Measurements from ENCODE around the gene RSAD1. TPM values are rescaled to one million over a fixed set of nuclear protein-coding genes. Genes with fewer than 3 reads are reported as not detected.
A peak's percentile ranks its signal among the peaks of the same experiment; 100 is the strongest.

The RSAD1 gene
- total RNA-seq, 1 donor from 2014 or later = 33.3 TPM

DNA sequence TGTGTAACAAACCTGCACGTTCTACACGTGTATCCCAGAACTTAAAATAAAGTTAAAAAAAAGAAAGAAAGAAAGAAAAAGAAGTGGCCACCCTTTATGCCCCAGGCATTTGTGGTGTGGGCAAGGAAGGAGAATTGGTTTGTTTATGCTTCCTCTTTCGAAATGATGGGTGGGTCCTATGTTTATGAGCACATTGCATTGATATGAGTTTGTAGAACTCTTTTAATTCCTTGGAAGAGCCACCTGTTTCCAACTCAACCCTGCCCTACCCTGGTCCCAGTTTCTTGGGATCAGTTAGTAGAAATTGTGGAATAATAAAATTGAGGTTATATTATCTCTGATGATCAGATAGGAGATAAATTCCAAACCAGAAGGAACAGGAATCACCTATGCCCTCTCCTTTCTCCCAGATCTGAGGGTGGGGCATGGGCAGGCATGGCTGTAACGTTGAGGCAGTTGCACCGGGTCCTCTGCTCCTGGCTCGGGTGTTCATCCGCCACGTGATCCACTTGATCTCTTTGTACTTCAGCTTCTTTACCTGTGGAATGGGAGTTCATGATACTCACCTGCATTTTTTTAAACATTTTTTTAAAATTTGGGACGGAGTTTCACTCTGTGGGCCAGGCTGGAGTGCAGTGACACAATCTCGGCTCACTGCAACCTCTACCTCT is 25.9 kb upstream of the RSAD1 start:
- intact Hi-C loops (cut with DNase I) = no loop called here
- ATAC-seq (no peak), DNase-seq (ENCODE audit: low spot score) (no peak)

DNA sequence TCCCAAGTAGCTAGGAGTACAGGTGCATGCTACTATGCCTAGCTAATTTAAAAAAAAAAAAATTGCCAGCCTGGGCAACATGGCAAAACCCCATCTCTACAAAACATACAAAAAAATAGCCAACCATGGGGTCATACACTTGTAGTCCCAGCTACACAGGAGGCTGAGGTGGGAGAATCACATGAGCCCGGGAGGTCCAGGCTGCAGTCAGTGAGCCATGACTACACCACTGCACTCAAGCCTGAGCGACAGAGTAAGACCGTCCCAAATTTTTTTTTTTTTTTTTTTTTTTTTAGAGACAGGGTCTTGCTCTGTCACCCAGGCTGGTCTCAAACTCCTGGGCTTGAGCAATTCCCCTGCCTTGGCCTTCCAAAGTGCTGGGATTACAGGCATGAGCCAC is 24.8 kb upstream of the RSAD1 start:
- ATAC-seq = no peak
- DNase-seq (ENCODE audit: low spot score) = no peak
- intact Hi-C loops (cut with DNase I) = no loop called here

DNA sequence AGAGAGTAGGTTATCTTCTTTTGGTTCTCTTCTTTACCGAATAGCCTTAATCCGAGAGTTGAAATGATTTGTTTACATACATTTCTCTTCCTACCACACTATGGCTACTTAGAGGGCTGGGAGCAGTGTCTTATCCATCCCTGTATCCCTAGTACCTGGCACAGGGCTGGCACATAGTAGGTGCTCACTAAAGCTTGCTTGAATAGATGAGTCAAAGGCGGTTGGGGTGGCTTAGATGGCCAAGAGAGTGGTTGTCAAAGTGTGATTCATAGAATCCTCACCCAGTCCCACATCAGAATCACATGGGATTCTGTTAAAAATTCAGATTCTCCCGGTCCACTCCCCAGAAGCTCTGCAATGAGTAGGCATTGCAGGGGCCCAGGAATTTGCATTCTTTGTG is 21.0 kb upstream of the RSAD1 start:
- ATAC-seq = no peak
- DNase-seq (ENCODE audit: low spot score) = no peak
- intact Hi-C loops (cut with DNase I) = no loop called here

DNA sequence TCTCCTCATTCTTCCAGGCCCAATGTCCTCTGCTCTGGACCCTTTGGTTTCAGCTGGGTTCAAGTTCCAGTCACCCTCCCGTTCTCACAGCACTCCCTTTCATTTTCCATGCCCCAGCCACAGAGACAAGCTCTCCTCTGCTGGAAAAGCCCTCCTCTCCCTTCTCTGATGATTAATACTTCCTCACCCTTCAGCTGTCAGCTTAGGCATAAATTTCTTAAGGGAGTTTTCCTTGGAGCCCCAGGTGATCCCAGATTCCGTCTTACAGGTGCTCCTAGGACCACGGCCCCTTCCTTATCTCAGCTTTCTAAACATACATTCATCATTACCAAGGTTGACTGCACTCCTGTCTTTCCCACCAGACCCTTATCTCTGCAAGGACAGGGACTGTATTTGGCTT is 20.4 kb upstream of the RSAD1 start:
- intact Hi-C loops (cut with DNase I) = no loop called here
- DNase-seq (ENCODE audit: low spot score) = no peak
- no peak for ATAC-seq

DNA sequence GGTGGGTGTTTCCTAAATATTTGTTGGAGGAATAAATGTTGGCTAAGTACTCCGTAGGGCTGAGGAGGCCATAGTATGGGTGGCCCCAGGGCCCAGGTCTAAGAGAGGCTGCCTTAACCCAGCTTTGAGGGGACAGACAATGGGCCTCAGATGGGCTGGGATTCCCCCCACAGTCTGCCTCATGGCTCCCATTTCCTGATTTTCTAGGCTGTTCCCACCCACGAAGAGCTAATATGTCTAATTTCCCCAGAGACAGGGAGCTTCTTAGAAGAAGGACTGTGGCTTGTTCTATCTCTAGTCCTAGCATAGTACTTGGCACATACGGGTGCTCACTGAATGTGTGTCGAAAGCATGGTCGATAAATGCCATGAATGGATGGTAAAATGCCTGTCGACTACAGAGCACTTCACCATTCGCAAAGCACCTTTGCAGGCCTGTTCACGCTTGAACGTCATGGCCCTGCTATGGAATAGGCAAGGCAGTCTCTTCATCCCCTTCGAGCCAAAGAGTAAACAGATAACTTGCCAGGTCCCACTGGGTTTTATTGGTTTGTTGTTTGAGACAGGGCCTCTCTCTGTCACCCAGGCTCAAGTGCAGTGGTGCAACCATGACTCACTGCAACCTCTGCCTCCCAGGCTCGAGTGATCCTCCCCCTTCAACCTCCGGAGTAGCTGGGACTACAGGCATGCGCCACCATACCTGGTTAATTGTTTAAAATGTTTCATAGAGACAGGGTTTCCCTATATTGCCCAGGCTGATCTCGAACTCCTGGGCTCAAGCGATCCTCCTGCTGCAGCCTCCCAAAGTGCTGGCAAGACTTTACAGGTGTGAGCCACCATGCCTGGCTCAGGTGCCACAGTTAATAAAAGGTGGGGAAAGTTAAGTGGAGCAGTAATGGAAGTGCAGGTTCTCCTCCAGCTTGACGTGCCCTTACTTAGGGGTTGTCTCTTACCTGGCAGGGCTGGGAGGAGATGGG is 19.7 kb upstream of the RSAD1 start:
- DNase-seq (ENCODE audit: low spot score) (no peak), ATAC-seq (no peak)
- intact Hi-C loops (cut with DNase I) = no loop called here

DNA sequence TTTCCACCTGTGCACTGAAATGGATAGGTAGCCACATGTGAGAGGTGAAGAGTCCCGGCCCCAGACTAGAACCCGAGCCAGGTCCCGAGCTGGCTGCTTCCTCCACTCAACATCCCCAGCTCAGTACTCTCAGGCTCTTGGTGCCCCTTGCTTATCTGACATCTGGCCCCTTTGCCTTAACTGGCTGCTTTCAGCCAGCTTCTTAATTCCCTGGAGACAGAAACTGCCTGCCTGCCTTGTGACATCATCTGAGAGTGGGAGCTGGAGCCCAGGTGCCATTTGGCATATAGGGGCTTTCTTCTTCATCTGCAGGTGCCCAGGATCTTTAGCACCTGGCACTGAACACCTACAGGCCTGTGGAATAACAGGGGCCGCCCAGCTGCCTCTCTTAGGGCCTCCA is 18.9 kb upstream of the RSAD1 start:
- intact Hi-C loops (cut with DNase I) = no loop called here
- no peak for DNase-seq (ENCODE audit: low spot score)
- no peak for ATAC-seq

DNA sequence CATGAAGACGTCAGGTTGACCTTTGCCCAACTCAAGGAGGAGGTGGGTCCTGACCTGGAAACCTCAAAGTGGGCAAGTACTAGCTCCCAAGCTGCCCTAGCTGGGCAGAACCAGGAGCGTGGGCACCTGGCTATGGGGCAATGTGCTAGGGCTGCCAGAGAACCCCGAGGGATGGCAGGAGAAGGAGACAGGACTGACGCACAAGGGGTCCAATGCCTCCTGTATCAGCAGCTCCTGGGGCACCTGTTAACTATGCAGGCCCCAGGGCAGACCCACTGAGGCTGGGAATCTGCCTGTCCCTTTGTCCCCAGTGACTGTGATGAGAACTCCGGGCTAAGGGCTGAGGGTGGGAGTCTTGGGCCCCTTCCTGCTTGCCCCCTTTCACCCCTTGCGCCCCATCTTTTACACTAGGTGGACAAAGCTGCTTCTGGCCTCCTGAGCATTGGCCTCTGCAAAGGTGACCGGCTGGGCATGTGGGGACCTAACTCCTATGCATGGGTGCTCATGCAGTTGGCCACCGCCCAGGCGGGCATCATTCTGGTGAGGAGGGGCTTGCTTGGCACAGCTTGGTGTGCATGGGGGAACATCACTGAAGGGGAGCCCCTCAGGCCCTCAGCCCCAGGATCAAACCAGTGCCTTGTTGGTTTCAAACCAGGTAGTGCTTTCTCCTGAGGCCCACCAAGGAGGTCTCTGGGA is 17.7 kb upstream of the RSAD1 start:
- DNase-seq (ENCODE audit: low spot score) = no peak
- intact Hi-C loops (cut with DNase I) = no loop called here
- no peak for ATAC-seq

DNA sequence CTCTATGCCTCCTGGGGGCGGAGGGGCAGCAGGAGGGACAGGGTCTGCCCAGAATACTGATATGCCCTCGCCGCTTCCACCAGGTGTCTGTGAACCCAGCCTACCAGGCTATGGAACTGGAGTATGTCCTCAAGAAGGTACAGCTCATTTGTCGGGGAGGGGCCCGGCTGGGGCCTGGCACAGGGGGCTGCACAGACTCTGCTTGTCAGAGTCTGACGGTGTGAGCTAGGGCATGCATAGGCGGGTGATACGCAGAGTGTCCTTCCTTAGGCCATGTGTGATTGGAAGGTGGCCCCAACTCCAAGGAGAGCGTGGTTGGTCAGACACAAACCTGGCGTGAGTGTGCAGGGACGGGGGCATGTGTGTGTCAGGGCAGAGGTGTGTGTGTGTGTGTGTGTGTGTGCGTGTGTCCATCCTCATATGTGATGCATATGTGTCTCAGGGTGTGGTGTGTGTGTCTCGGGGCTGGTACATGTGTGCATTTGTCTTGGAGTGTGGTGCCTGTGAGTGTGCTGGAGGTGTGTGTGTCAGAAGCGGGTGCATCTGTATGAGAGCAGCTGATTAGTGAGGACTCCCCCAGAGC is 17.0 kb upstream of the RSAD1 start:
- intact Hi-C loops (cut with DNase I) = no loop called here
- ATAC-seq = no peak
- no peak for DNase-seq (ENCODE audit: low spot score)

DNA sequence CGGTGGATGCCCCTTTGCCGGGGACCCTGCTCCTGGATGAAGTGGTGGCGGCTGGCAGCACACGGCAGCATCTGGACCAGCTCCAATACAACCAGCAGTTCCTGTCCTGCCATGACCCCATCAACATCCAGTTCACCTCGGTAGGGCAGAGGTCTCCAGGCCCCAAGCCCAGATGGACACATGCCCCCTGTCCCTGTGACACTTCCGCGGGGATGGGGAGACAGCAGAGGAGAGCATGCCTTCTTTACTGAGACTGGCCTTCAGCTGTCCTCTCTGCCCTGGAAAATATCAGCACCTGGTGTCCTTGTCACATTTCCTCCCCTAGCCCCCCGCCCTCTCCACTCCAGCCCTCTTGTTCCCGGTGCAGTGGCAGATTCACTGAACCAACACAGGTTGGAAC is 16.2 kb upstream of the RSAD1 start:
- intact Hi-C loops (cut with DNase I) = no loop called here
- DNase-seq (ENCODE audit: low spot score) (no peak), ATAC-seq (no peak)

DNA sequence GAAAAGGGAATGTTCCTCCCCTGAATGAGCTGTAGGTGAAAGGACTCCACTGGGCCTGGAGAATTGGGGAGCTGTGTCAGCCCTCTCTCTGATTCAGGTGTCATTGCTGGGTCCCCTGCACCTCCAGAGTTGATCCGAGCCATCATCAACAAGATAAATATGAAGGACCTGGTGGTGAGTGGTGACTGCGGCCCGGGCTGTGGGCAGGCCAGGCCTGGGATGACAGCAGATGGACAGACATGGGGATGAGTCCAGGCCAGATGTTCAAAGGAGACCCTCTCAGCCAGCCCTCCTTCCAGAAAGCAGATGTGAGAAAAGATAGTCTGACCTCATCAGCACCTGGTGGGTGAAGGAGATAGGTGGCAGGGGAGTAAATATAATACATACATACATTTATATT is 14.5 kb upstream of the RSAD1 start:
- DNase-seq (ENCODE audit: low spot score) (no peak), ATAC-seq (no peak)
- intact Hi-C loops (cut with DNase I) = no loop called here

DNA sequence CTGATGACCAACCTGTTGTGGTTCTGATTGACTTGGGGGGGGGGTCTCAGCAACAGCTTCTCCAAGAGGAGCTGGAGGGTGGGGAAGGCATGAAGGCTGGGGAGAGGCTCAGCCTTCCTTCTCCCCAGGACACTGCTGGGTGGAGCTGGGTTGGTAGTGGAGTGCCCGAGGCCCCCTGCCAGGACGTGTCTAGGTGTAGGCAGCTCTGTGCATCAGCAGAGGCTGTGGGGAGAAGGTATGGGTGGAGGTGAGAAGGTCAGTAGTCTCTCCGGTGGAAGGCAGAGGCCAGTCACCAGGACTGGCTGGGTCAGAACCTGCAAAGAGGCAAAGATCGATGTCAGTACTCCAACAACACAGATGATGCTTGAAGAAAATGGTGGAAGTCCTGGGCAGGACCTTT is 13.9 kb upstream of the RSAD1 start:
- DNase-seq (ENCODE audit: low spot score) (no peak), ATAC-seq (no peak)
- intact Hi-C loops (cut with DNase I) = no loop called here

DNA sequence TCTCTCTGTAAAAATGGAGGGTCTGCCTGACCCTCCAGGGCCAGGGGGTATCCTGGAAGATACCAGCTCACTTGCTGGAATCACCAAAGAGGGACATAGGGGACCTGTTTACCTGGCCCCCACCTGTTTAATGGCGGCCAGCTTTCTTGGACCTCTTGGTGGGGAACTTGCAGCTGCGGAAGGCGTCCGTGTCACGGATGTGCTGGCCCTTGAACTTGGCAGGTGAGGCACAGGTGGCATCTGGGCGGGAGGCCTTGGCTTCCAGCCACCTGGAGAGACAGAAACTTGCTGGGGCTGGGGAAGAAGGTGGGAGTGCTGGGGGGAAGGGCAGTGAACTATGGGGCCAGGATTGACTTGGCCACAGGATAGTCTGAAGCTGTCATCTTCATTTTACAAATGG is 13.5 kb upstream of the RSAD1 start:
- intact Hi-C loops (cut with DNase I) = no loop called here
- no peak for DNase-seq (ENCODE audit: low spot score)
- ATAC-seq = no peak

DNA sequence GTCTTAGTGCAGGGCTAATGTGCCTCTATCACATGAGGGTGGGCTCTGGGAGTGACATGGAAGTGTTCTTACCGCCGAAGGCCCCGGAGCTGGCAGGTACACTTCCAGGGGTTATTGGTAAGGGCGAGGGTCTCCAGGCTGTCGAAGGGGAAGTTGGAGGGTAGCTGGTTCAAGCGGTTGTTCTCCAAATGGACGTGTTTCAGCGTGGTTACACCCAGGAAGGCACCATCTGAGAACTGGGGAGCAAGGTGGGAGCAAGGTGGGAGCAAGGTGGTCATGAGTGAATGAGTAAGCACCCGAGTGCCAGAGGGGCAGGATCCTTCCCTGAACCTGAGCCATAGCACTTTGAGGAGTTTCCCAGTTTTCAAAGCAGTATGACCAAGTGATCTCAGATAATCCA is 13.0 kb upstream of the RSAD1 start:
- DNase-seq (ENCODE audit: low spot score) (no peak), ATAC-seq (no peak)
- intact Hi-C loops (cut with DNase I) = no loop called here

DNA sequence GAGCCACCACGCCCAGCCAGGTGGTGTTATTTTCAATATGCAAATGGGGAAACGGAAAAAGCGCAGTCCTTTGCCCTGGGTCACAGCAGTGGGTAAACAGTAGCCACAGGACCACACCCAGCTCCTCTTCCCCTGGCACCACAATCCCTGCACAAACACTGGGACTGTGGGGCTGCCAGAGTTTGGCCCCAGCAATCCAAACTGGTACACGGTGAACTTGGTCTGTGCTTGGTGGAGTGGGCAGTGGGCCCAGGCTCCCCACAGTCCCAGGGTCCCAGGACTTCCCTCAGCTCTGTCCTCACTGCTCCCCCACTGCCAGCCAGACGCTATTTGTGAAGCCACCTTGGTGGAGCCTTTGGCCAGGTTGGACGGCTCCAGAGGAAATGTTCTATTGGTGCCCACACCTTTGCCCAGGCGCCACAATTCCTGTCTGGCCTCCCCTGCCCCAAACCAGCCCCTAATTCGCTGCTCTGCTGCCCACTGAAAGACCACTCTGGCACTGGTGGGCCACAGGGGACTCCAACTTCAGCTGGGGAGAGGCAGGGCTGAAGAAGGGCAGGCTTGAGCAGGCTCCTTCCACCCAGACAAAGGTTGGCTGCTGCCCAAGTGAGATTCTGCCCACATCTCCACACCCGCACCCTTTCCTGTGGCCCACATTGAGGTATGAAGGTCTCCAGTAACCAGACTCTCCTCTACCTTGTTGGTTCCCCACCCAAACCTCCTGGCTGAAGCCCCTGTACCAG is 12.1 kb upstream of the RSAD1 start:
- DNase-seq (ENCODE audit: low spot score) = no peak
- intact Hi-C loops (cut with DNase I) = no loop called here
- no peak for ATAC-seq

DNA sequence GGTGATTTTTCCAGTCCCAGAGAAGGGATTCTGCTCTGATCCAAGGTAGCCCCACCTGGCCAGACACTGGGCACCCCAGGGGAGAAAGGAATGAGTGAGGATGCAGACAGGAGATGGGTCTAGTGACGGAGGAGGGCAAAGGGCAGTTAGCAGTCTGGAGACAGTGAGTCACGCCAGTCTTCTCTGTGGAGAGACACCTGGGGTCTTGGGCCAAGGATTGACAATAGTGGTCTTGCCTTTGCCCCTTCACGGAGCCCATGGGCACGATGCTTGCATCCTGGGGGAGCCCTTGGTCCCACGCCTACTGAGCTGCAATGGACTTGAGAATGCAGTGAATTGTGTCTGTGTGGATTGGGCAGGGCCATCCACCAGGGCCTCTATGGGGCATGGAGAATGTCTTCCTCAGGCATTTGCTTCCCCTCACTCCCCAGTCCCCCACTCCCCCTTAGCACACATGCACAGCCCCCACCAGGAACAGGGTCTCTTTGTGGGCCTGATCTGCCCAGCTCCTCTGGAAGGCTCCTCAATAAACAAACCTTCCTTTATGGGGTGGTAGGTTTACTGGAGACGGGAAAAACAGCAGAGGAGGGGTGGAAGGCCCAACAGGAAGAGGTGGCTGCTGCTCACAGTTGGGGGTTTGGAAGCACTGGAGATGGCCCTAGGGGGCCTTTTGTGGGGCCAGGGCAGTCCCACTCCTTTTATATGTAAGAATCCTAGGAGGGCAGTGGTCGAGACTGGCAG is 11.4 kb upstream of the RSAD1 start:
- ATAC-seq (no peak), DNase-seq (ENCODE audit: low spot score) (no peak)
- intact Hi-C loops (cut with DNase I) = no loop called here

DNA sequence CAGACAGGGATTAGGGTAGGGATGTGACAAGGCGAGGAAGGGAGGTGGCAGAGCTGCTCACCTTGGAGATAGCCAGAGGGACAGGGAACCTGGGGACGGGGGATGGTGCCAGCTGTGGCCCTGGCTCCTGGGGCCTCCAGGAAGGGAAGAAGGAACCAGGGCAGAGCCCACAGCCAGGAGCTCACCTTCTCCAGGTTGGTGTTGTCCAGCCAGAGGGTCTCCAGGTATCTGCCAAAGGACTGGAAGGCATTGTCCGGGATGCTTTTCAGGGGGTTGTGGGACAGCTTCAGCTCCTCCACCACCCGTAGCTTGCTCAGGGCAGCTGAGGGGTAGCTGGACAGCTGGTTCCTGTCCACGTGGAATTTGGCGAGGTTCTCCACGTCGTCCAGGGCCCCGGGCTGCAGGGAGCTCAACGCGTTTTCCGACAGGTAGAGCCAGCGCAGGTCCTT is 10.8 kb upstream of the RSAD1 start:
- ATAC-seq (no peak), DNase-seq (ENCODE audit: low spot score) (no peak)
- intact Hi-C loops (cut with DNase I) = no loop called here

DNA sequence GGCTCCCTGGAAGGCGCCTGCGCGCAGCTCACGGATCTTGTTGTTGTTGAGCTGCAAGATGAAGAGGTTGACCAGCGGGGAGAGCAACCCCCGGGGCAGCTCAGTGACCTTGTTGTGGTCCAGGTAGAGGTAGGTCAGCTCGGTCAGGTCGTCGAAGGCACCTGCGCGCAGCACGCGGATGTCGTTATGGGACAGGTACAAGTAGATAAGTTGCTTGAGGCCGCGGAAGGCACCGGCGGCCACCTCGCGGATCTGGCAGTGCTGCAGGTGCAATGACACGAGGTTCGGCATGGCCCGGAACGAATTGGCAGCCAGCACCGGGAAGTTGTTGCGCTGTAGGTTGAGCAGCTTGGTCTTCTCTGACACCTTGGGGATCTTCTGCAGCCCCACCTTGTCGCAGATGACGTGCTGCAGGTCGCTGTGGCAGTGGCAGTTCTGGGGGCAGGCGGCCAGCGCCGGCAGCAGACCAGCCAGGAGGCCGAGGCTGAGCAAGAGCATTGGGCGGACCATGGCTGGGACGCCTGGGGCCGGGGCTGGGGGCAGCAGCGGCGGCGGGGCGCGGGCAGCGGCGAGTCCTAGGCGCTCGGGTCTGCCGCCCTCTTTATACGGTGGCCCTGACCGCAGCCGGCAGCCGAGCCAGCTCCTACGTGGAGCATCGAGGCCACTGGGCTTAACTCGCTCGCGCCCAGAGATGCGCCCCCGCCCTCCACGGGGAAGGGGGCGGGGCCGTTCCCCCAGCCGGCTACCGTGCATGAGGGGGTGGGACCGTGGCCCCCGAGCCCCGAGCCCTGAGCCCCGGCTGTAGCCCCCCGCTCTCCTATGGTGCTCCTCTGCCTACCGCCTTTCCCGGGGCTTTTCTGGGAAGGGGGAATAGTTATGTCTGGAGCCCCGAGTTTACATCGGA is 10.1 kb upstream of the RSAD1 start, which contains the start of gene CHAD:
CHAD (minus strand) TSS at position 577 of the 904 bp plus-strand sequence; CDS start at position 510, 67 bp downstream.
- ATAC-seq = peak; percentile 4
- no peak for DNase-seq (ENCODE audit: low spot score)
- intact Hi-C loops (cut with DNase I) = no loop called here
